Omental fat pad (tissue), 4 donors: ENCODE measurements around the gene BATF3. TPM values are rescaled to one million over a fixed set of nuclear protein-coding genes. Genes with fewer than 3 reads are reported as not detected.
A peak's percentile ranks its signal among the peaks of the same experiment; 100 is the strongest.

Experiments
- ATAC-seq: fragments of 150-250 bp; one replicate; pipeline ENCODE4 v1.9.1; 2016; ENCODE audit warnings: mild to moderate bottlenecking, moderate library complexity; ENCODE audit not compliant: low FRiP score
- DNase-seq: peaks from one replicate; pipeline ENCODE4 v3.0.0-alpha.2; 2019; ENCODE audit warnings: low spot score
- total RNA-seq, 4 donors: library from RNA; depleted of rRNA; stranded (reverse); fragments of >200 nt; gene quantifications; one replicate each; pipeline ENCODE4 v1.1.0, GENCODE V29; 2016
- TF ChIP-seq, protein P1 (sequence below), 3 donors: fragments of 450-650 bp; IDR thresholded peaks; one replicate each; pipeline ENCODE4 v1.5.1; 2016 to 2017; ENCODE audit warnings: antibody characterized with exemption in 3 of 3, mild to moderate bottlenecking in 3 of 3, moderate library complexity in 2 of 3

BATF3 gene
- total RNA-seq, 4 donors from 2014 or later: 4.1 to 48.9 (median 4.8) TPM

DNA sequence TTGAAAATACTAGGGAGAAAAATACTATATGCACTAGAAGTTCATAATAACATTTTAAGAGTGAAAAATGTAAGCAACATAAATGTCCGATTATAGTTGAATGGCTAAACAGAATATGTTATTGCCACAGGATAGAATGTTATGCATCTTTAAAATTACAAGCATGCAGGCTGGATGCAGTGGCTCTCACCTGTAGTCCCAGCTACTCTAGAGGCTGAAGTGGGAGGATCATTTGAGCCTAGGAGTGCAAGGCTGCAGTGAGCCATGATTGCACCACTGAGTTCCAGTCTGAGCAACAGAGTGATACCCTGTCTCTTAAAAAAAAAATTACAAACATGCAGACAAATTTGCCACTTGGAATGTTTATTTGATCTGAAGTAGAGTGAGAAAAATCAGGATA lies 3.0 kb upstream of the BATF3 start:
- no peak for ATAC-seq
- no peak for DNase-seq
- TF ChIP-seq, protein P1, sequence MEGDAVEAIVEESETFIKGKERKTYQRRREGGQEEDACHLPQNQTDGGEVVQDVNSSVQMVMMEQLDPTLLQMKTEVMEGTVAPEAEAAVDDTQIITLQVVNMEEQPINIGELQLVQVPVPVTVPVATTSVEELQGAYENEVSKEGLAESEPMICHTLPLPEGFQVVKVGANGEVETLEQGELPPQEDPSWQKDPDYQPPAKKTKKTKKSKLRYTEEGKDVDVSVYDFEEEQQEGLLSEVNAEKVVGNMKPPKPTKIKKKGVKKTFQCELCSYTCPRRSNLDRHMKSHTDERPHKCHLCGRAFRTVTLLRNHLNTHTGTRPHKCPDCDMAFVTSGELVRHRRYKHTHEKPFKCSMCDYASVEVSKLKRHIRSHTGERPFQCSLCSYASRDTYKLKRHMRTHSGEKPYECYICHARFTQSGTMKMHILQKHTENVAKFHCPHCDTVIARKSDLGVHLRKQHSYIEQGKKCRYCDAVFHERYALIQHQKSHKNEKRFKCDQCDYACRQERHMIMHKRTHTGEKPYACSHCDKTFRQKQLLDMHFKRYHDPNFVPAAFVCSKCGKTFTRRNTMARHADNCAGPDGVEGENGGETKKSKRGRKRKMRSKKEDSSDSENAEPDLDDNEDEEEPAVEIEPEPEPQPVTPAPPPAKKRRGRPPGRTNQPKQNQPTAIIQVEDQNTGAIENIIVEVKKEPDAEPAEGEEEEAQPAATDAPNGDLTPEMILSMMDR (IDR thresholded peaks at IDR 0.05): no peak

DNA sequence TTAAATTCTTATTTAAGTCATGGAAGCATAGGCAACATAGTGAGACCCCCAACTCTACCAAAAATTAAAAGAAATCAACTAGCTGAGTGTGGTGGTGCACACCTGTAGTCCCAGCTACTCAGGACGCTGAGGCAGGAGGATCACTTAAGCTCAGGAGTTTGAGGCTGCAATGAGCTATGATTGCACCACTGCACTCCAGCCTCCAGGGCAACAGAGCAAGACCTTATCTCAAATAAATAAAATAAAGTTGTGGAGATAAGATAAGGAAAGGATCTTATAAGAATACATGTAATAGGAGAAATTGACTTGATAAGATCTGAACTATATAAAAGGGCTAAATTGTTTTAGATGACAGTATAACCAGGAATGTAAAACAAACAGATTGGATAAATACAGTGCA lies 2.3 kb upstream of the BATF3 start:
- ATAC-seq: no peak
- TF ChIP-seq, protein P1 (IDR thresholded peaks at IDR 0.05): no peak
- DNase-seq: no peak

DNA sequence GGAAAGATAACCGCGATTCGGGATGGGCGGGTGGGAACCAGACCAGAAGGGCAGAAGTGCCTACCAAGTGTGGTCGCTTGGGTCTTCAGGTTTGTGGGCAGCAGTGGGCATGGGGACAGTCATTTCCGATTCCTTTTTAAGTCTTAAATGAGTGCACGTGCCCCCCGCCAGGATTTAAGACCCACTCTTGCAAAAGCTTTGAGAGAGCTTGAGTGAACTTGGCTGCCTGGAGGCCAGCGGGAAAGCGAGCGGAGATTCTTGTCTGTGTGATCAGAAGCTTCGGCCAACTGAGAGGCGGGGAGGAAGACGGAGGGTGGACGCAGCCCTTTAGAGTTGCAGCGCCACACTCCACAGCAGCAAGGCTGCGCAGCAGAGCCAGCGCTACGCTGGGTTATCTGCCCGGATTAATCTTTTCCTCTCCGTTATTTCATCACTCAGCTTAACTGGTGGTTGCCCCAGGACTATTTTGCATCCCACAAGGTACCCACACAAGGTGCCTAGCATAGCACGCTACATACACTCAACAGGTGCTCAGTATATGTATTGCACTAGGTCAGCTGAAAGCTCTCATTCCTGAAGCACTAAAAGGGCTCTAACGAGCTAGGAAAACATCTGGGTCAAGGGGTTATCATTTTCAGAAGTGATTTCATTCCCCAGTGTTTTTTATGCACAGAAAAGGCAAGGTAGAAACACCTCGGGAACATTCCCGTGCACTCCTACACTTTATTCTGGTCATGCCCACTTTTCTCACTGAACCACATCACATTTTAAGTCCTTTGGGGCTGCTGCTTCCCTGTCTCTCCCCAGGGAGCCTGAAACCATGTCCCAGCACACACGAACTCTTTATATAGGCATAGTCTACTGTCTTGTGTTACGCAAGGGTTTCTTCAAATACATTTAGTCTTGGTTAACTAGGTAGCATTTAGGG lies 1.5 kb upstream of the BATF3 start:
- ATAC-seq (peak; percentile 49), DNase-seq (peak; percentile 50)

DNA sequence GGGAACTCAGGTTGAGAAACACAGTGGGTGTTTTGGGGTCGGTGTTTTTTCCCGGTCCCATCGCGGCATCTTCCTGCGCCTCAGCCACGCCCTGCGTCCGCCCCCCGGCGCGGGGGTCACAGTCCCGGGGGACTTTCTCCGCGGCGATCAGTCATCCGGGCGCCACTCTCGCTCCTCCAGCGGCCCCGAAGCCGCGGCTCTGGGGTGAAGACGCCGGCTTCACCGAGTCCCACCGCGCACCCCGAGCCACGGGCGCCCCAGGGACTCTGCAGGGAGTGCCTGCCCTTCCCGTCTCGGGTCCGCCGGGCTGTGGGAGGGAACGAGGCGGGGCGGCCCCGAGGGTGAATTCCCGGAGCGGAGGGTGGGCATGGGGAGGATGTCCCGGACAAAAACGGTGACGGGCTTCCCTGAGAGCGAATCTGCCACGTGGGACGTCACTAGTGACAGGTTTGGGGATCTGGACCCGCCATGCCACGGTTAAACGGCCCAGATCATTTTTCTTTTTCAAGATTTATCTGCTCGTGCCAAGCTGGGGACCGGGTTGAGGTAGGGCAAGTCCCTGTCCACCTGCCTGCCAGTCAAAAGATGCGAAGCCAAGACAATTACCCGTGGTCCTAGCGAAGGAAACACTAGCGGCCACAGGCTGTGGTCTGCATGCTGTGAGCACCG lies 717 bp upstream of the BATF3 start:
- peak; percentile 67 for ATAC-seq
- DNase-seq: peak; percentile 38
- TF ChIP-seq, protein P1 (IDR thresholded peaks at IDR 0.05): no peak

More for the DNA sequence above, 1.5 kb upstream of the BATF3 start:
- TF ChIP-seq, protein P1 (IDR thresholded peaks at IDR 0.05): no peak

DNA sequence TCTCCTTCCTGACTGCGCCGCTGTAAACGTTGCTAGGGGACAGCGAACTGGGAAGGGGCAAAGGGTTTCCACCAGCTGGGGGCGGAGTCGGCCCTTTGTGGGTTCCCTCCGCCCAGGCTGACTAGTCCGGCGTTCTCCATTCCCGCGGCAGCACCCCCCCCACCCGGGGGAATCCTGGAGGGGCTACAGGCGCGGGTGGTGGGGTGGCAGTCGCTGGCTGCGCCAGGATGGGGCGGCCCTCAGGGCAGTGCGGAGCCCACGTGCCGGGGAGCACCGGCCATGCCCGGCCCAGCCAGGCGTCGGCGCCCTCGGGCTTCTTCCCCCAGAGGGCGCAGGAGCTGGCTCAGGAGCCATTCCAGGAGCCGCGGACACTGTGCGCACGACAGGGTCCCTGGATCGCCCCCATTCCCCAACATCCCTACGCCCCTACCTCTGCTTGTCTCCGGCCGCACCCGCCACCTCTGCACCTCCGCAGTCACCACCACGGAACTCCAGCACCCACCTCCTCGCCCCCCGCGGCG lies 476 bp downstream of the BATF3 start:
- ATAC-seq: peak; percentile 55
- TF ChIP-seq, protein P1 (IDR thresholded peaks at IDR 0.05): no peak
- no peak for DNase-seq

DNA sequence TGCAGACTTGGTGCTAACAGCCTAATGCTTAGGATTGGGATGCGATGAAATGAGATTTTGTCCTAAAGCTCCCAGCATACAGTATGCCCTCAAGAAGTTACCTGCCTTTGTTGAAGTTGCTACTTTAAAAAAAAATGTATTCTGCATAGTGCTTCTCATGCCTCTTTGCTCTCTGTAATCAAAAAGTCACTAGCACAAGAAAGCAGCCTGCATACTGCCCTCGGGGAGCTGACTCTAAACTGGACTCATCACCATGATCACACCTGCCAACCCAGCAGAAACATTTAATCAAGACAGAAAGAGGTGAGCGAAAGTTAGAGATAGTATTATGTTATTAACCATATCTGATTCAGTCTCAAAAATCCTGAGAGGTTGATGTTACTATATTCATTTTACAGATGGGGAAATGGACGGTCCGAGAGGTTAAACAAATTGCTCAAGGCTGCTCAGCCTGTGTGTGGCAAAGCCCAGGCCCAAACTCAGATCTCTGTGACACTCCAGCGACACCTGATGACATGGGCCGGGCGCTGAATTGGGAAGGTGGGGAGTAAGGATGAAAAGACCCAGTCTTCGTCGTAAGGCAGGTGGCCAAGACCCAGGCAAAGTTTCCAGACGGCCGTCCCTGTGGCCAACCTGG lies 1.1 kb downstream of the BATF3 start:
- ATAC-seq (no peak), DNase-seq (no peak)
- TF ChIP-seq, protein P1 (IDR thresholded peaks at IDR 0.05): no peak
